ENCODE data around the gene CARNS1. TPM values are rescaled to one million over a fixed set of nuclear protein-coding genes. Genes with fewer than 3 reads are reported as not detected.

CARNS1 gene
- total and polyA plus RNA-seq, 9 of the 15 experiments (the other 6 are each of a cell fraction or from before 2014, with no cell fraction given) = 0.01 to 0.18 (median 0.06) TPM; not detected in 3

DNA sequence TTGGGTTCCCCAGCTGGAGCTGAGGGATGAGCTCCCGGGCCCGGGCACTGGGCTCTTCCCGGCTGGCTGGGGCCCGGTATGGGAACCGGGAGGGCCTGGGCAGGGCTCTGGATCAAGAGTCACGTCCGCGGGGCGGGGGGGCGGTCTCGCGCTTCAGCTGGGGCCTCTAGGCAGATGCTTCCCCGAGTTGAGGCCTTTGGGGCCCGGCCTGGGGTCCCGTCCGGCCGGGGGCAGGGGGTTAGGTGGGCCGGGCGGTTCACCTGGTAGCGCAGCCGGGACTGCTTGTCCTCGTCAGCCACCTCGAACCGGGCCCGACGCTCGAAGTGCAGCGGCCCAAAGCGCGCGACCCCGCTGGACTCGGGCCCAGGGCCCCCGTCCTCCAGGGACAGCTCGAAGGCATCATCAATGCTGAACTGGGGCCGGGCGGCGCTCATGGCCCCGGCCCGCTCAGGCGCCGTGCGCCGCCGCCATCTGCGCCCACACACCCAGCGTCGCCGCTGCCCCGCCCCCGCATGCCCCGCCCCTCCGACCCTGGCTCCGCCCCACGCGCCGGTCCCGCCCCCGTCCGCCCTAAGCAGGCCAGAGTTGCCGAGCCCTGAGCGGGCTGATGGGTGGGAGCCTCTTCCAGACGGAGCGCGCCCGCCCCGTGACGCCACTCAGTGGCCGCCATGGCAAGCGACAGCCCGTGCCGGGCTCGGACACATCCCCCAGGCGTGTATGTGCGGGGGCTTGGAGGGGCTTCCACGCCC is 53.5 kb downstream of the CARNS1 start, which contains the start of gene TMEM134 (continued):
- TF ChIP-seq, protein P1, sequence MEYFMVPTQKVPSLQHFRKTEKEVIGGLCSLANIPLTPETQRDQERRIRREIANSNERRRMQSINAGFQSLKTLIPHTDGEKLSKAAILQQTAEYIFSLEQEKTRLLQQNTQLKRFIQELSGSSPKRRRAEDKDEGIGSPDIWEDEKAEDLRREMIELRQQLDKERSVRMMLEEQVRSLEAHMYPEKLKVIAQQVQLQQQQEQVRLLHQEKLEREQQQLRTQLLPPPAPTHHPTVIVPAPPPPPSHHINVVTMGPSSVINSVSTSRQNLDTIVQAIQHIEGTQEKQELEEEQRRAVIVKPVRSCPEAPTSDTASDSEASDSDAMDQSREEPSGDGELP (CRISPR knock-in tag; IDR thresholded peaks at IDR 0.05; ENCODE audit: borderline replicate concordance) = peak; percentile 91
- TF ChIP-seq, protein P2, sequence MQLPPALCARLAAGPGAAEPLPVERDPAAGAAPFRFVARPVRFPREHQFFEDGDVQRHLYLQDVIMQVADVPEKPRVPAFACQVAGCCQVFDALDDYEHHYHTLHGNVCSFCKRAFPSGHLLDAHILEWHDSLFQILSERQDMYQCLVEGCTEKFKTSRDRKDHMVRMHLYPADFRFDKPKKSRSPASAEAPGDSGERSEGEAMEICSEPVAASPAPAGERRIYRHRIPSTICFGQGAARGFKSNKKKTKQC (CRISPR knock-in tag; IDR thresholded peaks at IDR 0.05) = peak; percentile 38; the same call in 1 of the 2 replicates
- peak; percentile 57 for TF ChIP-seq SAP30 (IDR thresholded peaks at IDR 0.05; ENCODE audit: borderline replicate concordance, insufficient read depth, low read depth, low read length, poor library complexity, severe bottlenecking)
- TF ChIP-seq, protein P3, sequence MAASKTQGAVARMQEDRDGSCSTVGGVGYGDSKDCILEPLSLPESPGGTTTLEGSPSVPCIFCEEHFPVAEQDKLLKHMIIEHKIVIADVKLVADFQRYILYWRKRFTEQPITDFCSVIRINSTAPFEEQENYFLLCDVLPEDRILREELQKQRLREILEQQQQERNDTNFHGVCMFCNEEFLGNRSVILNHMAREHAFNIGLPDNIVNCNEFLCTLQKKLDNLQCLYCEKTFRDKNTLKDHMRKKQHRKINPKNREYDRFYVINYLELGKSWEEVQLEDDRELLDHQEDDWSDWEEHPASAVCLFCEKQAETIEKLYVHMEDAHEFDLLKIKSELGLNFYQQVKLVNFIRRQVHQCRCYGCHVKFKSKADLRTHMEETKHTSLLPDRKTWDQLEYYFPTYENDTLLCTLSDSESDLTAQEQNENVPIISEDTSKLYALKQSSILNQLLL (CRISPR knock-in tag; IDR thresholded peaks at IDR 0.05; ENCODE audit: borderline replicate concordance) = no peak
- TF ChIP-seq MCM3 (IDR thresholded peaks at IDR 0.05) = no peak
- TF ChIP-seq KLF16 (IDR thresholded peaks at IDR 0.05) = 0 out of 2 replicates have a peak, but pooled peaks have one; percentile 14
- TF ChIP-seq EZH2 (IDR thresholded peaks at IDR 0.05; ENCODE audit: borderline replicate concordance, low read depth, low read length) = no peak
- TF ChIP-seq POLR2B (IDR thresholded peaks at IDR 0.05; ENCODE audit: low read depth, partially characterized antibody) = peak; percentile 61
- no peak for TF ChIP-seq TFAM (CRISPR knock-in tag; conservative IDR thresholded peaks at IDR 0.05)
- no peak for TF ChIP-seq FIP1L1 (IDR thresholded peaks at IDR 0.05; ENCODE audit: low read depth, low read length, poor library complexity, severe bottlenecking)
- TF ChIP-seq PTTG1 (tag; IDR thresholded peaks at IDR 0.05; ENCODE audit: low read depth) = no peak
- no peak for TF ChIP-seq ARID2 (IDR thresholded peaks at IDR 0.05)
- no peak for TF ChIP-seq MEF2D (tag; conservative IDR thresholded peaks at IDR 0.05; ENCODE audit: low read depth)

Data from K562 (cell line).